ENCODE data around the gene IPO9.
A peak's percentile ranks its signal among the peaks of the same experiment; 100 is the strongest.

Gene IPO9

GRCh38 chr1:201906336-201906735 is 77.4 kb downstream of the IPO9 start:
- no peak overlapping the region for H3K4me3 ChIP-seq (ENCODE audit: control insufficient read depth, low read depth, low read length)
- no peak for DNase-seq (ENCODE audit: low read depth)
- TF ChIP-seq CTCF (conservative IDR thresholded peaks at IDR 0.05; ENCODE audit: control insufficient read depth, insufficient read depth, low read depth, low read length), result no peak

- H3K4me3 ChIP-seq (ENCODE audit: control insufficient read depth, low read depth, low read length), result no peak overlapping the region
- DNase-seq (ENCODE audit: low read depth), result no peak
- TF ChIP-seq CTCF (conservative IDR thresholded peaks at IDR 0.05; ENCODE audit: control insufficient read depth, insufficient read depth, low read depth, low read length), result no peak
Observed at GRCh38 chr1:201907621-201908020, 78.7 kb downstream of the IPO9 start.

GRCh38 chr1:201911826-201912571 is 83.0 kb downstream of the IPO9 start:
- DNase-seq (ENCODE audit: low read depth), result no peak
- no peak for TF ChIP-seq CTCF (conservative IDR thresholded peaks at IDR 0.05; ENCODE audit: control insufficient read depth, insufficient read depth, low read depth, low read length)
- no peak overlapping the region for H3K4me3 ChIP-seq (ENCODE audit: control insufficient read depth, low read depth, low read length)

GRCh38 chr1:201912832-201913231 is 83.9 kb downstream of the IPO9 start:
- no peak for TF ChIP-seq CTCF (conservative IDR thresholded peaks at IDR 0.05; ENCODE audit: control insufficient read depth, insufficient read depth, low read depth, low read length)
- DNase-seq (ENCODE audit: low read depth), result peak; percentile 84
- no peak overlapping the region for H3K4me3 ChIP-seq (ENCODE audit: control insufficient read depth, low read depth, low read length)

GRCh38 chr1:201914456-201915235 is 85.7 kb downstream of the IPO9 start:
- peak; percentile 93 for DNase-seq (ENCODE audit: low read depth)
- no peak for TF ChIP-seq CTCF (conservative IDR thresholded peaks at IDR 0.05; ENCODE audit: control insufficient read depth, insufficient read depth, low read depth, low read length)
- H3K4me3 ChIP-seq (ENCODE audit: control insufficient read depth, low read depth, low read length), result no peak overlapping the region

GRCh38 chr1:201916649-201917249 is 87.8 kb downstream of the IPO9 start:
- H3K4me3 ChIP-seq (ENCODE audit: control insufficient read depth, low read depth, low read length), result no peak overlapping the region
- DNase-seq (ENCODE audit: low read depth), result peak; percentile 99
- TF ChIP-seq CTCF (conservative IDR thresholded peaks at IDR 0.05; ENCODE audit: control insufficient read depth, insufficient read depth, low read depth, low read length), result no peak
